A549 (cell line): Measurements from ENCODE around the gene CBLN1. TPM values are rescaled to one million over a fixed set of nuclear protein-coding genes. Genes with fewer than 3 reads are reported as not detected.

Experiments used
- ATAC-seq, 2 experiments: fragments of 200-7000 bp in 1 of 2; fragments of >200 bp in 1 of 2; cut with Nextera tagmentation in 1 of 2; cut with Tn5 transposase in 1 of 2; 3 replicates each; pipeline versions ENCODE4 v1.8.0 to v1.9.1; 2018 to 2020; ENCODE audit warnings: mild to moderate bottlenecking in 1 of 2, moderate library complexity in 1 of 2
- CTCF ChIA-PET: fragments of 300-600 bp; sonication (Branson Sonifier 250); formaldehyde crosslinking; extraction: SDS; loops from one replicate; lab custom pipeline; 2021; ENCODE audit warnings: antibody characterized with exemption, inconsistent platforms; lab: Yijun Ruan, JAX
- POLR2A ChIA-PET: fragments of 350-600 bp; formaldehyde crosslinking; extraction: SDS; loops from one replicate; lab custom pipeline; 2021; ENCODE audit warnings: antibody characterized with exemption, inconsistent platforms; lab: Yijun Ruan, JAX
- DNase-seq, 2 experiments: peaks; one replicate each; pipeline versions ENCODE4 v3.0.0 to v3.0.0-alpha.2; 2011 to 2016; ENCODE audit warnings: low read depth in 1 of 2, low spot score in 1 of 2
- FAIRE-seq: peaks from 2 replicates; lab custom pipeline; 2011; peaks lifted over from hg19 to GRCh38; lab: Jason Lieb, UNC
- H3K27ac ChIP-seq, 2 experiments: fragments of >200 bp; sonication (Bioruptor Twin); formaldehyde crosslinking; 3 replicates each; pipeline ENCODE4 v1.5.1; 2016 to 2017
- H3K4me1 ChIP-seq: fragments of >200 bp; sonication (Bioruptor Twin); formaldehyde crosslinking; 3 replicates; pipeline ENCODE4 v1.6.1; 2016
- H3K4me2 ChIP-seq: fragments of >200 bp; sonication (Bioruptor Twin); formaldehyde crosslinking; 3 replicates; pipeline ENCODE4 v1.6.1; 2016
- H3K4me3 ChIP-seq: fragments of >200 bp; sonication (Bioruptor Twin); formaldehyde crosslinking; 3 replicates; pipeline ENCODE4 v1.5.1; 2016
- H3K9me3 ChIP-seq: fragments of >200 bp; sonication (Bioruptor Twin); formaldehyde crosslinking; 3 replicates; pipeline ENCODE4 v1.6.1; 2016
- BHLHE40 ChIP-seq: IDR thresholded peaks from 2 replicates; pipeline ENCODE4 v1.6.1; 2012; ENCODE audit warnings: low read depth, low read length, inconsistent platforms
- EHF ChIP-seq: fragments of 250-450 bp; sonication (Bioruptor Pico); IDR thresholded peaks from 2 replicates; pipeline ENCODE4 v1.5.0; 2020; ENCODE audit warnings: mild to moderate bottlenecking
- EP300 ChIP-seq, 2 experiments: fragments of >200 bp; sonication (Bioruptor Twin); formaldehyde crosslinking; IDR thresholded peaks; 2 replicates in 1 of 2; 3 replicates in 1 of 2; pipeline ENCODE4 v1.6.1; 2016 to 2017
- ESRRA ChIP-seq: fragments of 150-350 bp; IDR thresholded peaks from 2 replicates; pipeline ENCODE4 v1.6.1; 2014; ENCODE audit warnings: mild to moderate bottlenecking, low read length, borderline replicate concordance
- FOSB ChIP-seq: fragments of 250-450 bp; sonication (Bioruptor Pico); IDR thresholded peaks from 2 replicates; pipeline ENCODE4 v1.5.0; 2020; ENCODE audit warnings: mild to moderate bottlenecking, moderate library complexity
- FOSL2 ChIP-seq, 2 experiments: fragments of 450-650 bp in 1 of 2; fragments of >200 bp in 1 of 2; sonication (Bioruptor Twin) in 1 of 2; formaldehyde crosslinking; IDR thresholded peaks; 2 replicates each; pipeline versions ENCODE4 v1.5.0 to v1.6.1; 2016 to 2020; ENCODE audit warnings: mild to moderate bottlenecking in 1 of 2, moderate library complexity in 1 of 2
- HDAC2 ChIP-seq: fragments of 200-600 bp; sonication (generic); IDR thresholded peaks from 2 replicates; pipeline ENCODE4 v1.6.1; 2016
- HEYL ChIP-seq: fragments of 250-450 bp; sonication (Bioruptor Pico); IDR thresholded peaks from 2 replicates; pipeline ENCODE4 v1.8.0; 2021; ENCODE audit warnings: mild to moderate bottlenecking, moderate library complexity
- HOXA7 ChIP-seq: fragments of 250-450 bp; sonication (Bioruptor Pico); IDR thresholded peaks from 2 replicates; pipeline ENCODE4 v1.5.0; 2020; ENCODE audit warnings: mild to moderate bottlenecking, moderate library complexity
- HOXB13 ChIP-seq: fragments of 250-450 bp; sonication (Bioruptor Pico); IDR thresholded peaks from 2 replicates; pipeline ENCODE4 v1.5.0; 2020; ENCODE audit warnings: low read depth, mild to moderate bottlenecking, moderate library complexity
- HOXB5 ChIP-seq: fragments of 250-450 bp; sonication (Bioruptor Pico); IDR thresholded peaks from 2 replicates; pipeline ENCODE4 v1.5.0; 2020; ENCODE audit warnings: mild to moderate bottlenecking, moderate library complexity
- JUNB ChIP-seq: fragments of >200 bp; sonication (Bioruptor Twin); formaldehyde crosslinking; IDR thresholded peaks from 2 replicates; pipeline ENCODE4 v1.6.1; 2016
- KDM1A ChIP-seq: fragments of 200-600 bp; sonication (generic); IDR thresholded peaks from 2 replicates; pipeline ENCODE4 v1.6.1; 2016; ENCODE audit warnings: low read depth, mild to moderate bottlenecking
- MAFK ChIP-seq: fragments of 450-650 bp; IDR thresholded peaks from 2 replicates; pipeline ENCODE4 v1.6.1; 2014; ENCODE audit not compliant: partially characterized antibody
- NPAS2 ChIP-seq: fragments of 250-450 bp; sonication (Bioruptor Pico); IDR thresholded peaks from 2 replicates; pipeline ENCODE4 v1.8.0; 2022; ENCODE audit warnings: mild to moderate bottlenecking, moderate library complexity, borderline replicate concordance
- NR3C1 ChIP-seq: fragments of >200 bp; sonication (Bioruptor Twin); formaldehyde crosslinking; IDR thresholded peaks from 3 replicates; pipeline ENCODE4 v1.6.1; 2017
- PHF8 ChIP-seq: fragments of 200-600 bp; sonication (generic); IDR thresholded peaks from 2 replicates; pipeline ENCODE4 v1.6.1; 2016; ENCODE audit warnings: low read depth, mild to moderate bottlenecking, antibody characterized with exemption, moderate library complexity, borderline replicate concordance
- POLR2A ChIP-seq: IDR thresholded peaks from 2 replicates; pipeline ENCODE4 v1.6.1; 2012; ENCODE audit warnings: mild to moderate bottlenecking, low read length
- RCOR1 ChIP-seq: fragments of 150-350 bp; IDR thresholded peaks from 2 replicates; pipeline ENCODE4 v1.6.1; 2014; ENCODE audit warnings: antibody characterized with exemption, low read length, low read depth
- RNF2 ChIP-seq: fragments of 200-600 bp; sonication (generic); IDR thresholded peaks from 2 replicates; pipeline ENCODE4 v1.6.1; 2016; ENCODE audit warnings: low read depth, mild to moderate bottlenecking, antibody characterized with exemption, moderate library complexity, borderline replicate concordance
- SMC3 ChIP-seq: fragments of >200 bp; sonication (Bioruptor Twin); formaldehyde crosslinking; IDR thresholded peaks from 3 replicates; pipeline ENCODE4 v1.6.1; 2018; ENCODE audit warnings: inconsistent platforms
- TFCP2L1 ChIP-seq: fragments of 250-450 bp; sonication (Bioruptor Pico); IDR thresholded peaks from 2 replicates; pipeline ENCODE4 v1.5.0; 2021; ENCODE audit warnings: mild to moderate bottlenecking
- ZC3H11A ChIP-seq: fragments of 450-650 bp; IDR thresholded peaks from 2 replicates; pipeline ENCODE4 v1.6.1; 2014; ENCODE audit warnings: antibody characterized with exemption, mild to moderate bottlenecking
- ZSCAN20 ChIP-seq: fragments of 250-450 bp; sonication (Bioruptor Pico); IDR thresholded peaks from 2 replicates; pipeline ENCODE4 v1.8.0; 2022; ENCODE audit warnings: mild to moderate bottlenecking, moderate library complexity
- WGBS: methylation state at CpG from one replicate; pipeline ENCODE4 v1.1.6; 2017; ENCODE audit errors: missing lambda C conversion rate; 5-methylcytosine and 5-hydroxymethylcytosine counted together
- polyA plus RNA-seq, 4 experiments: library from polyadenylated mRNA; depleted of rRNA in 3 of 4; stranded (reverse); fragments of >200 nt; fragmentation: RNase III in 1 of 4; extraction: RNeasy Plus Mini Kit Qiagen cat#74134 plus additional on column Dnase treatment in 1 of 4; gene quantifications; 2 replicates in 3 of 4; 3 replicates in 1 of 4; pipeline ENCODE4 v1.2.3, GENCODE V29; 2011 to 2017
- TF ChIP-seq, protein P1 (sequence below): fragments of 250-450 bp; sonication (Bioruptor Pico); IDR thresholded peaks from 2 replicates; pipeline ENCODE4 v1.5.0; 2020; ENCODE audit warnings: low read depth, mild to moderate bottlenecking, moderate library complexity
- TF ChIP-seq, protein P2 (sequence below): fragments of 250-450 bp; sonication (Bioruptor Pico); IDR thresholded peaks from 2 replicates; pipeline ENCODE4 v1.5.0; 2021; ENCODE audit warnings: mild to moderate bottlenecking, moderate library complexity, borderline replicate concordance
- TF ChIP-seq, protein P3 (sequence below): fragments of 450-650 bp; IDR thresholded peaks from 2 replicates; pipeline ENCODE4 v1.6.1; 2014; ENCODE audit warnings: antibody characterized with exemption
- TF ChIP-seq, protein P4 (sequence below): fragments of >200 bp; sonication (Bioruptor Twin); formaldehyde crosslinking; IDR thresholded peaks from 3 replicates; pipeline ENCODE4 v1.6.1; 2016
- TF ChIP-seq, protein P5 (sequence below): fragments of >200 bp; sonication (Bioruptor Twin); formaldehyde crosslinking; IDR thresholded peaks from 3 replicates; pipeline ENCODE4 v1.5.1; 2016
- TF ChIP-seq, protein P6 (sequence below): IDR thresholded peaks from 2 replicates; pipeline ENCODE4 v1.6.1; 2012; ENCODE audit warnings: low read depth, borderline replicate concordance

CBLN1 gene
- polyA plus RNA-seq, 2 of the 4 experiments (the other 2 are of a cell fraction): 0.04 TPM; not detected in 1

DNA sequence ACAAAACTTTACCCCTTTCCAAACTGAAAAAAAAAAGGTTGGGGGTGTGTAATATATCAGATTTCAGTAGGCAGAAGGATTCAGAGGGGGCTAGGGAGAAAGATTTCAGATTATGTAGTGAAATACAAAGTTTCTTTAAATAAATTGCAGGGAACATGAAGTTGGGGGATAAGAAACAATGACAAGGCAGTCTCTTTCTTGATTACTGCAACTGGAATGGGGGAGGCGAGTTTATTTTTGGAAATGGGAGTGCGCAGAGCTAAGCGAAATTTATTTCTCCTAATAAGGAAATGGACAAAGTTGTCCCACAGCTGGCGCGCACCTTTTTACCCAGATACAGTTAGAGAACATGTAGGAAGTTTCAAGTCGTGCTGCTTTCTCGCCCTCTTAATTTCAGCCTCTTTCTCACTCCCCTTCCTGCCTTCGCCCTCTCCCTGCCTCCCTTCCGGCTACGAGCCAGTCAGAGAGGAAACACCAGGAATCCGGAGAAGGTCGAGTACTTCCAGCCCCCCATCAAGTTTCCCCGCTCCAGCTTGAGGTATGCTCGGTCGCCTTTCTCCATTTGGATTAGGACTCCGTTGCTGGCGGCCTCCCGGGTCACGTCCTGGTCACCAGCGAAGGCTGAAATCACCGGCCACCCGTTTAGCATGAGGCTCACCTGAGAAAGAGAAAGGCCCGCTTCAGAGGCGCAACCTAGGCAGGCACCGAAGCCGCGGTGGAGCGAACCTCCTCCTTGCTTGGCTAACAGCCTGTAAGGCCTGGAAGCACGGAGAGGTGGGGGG lies 2.5 kb downstream of the CBLN1 start:
- no peak overlapping the region for H3K27ac ChIP-seq
- TF ChIP-seq NPAS2 (CRISPR knock-in tag) (no peak), HOXB13 (no peak), TFCP2L1 (CRISPR knock-in tag) (no peak), ZC3H11A (no peak), ESRRA (no peak), PHF8 (no peak), HDAC2 (no peak), KDM1A (no peak), FOSB (CRISPR knock-in tag) (no peak), RCOR1 (no peak), EHF (CRISPR knock-in tag) (no peak), HOXB5 (CRISPR knock-in tag) (no peak), BHLHE40 (no peak), HEYL (CRISPR knock-in tag) (no peak), ZSCAN20 (CRISPR knock-in tag) (no peak)
- TF ChIP-seq, protein P1, sequence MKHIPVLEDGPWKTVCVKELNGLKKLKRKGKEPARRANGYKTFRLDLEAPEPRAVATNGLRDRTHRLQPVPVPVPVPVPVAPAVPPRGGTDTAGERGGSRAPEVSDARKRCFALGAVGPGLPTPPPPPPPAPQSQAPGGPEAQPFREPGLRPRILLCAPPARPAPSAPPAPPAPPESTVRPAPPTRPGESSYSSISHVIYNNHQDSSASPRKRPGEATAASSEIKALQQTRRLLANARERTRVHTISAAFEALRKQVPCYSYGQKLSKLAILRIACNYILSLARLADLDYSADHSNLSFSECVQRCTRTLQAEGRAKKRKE: no peak
- TF ChIP-seq, protein P2, sequence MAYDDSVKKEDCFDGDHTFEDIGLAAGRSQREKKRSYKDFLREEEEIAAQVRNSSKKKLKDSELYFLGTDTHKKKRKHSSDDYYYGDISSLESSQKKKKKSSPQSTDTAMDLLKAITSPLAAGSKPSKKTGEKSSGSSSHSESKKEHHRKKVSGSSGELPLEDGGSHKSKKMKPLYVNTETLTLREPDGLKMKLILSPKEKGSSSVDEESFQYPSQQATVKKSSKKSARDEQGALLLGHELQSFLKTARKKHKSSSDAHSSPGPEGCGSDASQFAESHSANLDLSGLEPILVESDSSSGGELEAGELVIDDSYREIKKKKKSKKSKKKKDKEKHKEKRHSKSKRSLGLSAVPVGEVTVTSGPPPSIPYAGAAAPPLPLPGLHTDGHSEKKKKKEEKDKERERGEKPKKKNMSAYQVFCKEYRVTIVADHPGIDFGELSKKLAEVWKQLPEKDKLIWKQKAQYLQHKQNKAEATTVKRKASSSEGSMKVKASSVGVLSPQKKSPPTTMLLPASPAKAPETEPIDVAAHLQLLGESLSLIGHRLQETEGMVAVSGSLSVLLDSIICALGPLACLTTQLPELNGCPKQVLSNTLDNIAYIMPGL: no peak
- TF ChIP-seq, protein P3, sequence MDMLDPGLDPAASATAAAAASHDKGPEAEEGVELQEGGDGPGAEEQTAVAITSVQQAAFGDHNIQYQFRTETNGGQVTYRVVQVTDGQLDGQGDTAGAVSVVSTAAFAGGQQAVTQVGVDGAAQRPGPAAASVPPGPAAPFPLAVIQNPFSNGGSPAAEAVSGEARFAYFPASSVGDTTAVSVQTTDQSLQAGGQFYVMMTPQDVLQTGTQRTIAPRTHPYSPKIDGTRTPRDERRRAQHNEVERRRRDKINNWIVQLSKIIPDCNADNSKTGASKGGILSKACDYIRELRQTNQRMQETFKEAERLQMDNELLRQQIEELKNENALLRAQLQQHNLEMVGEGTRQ: no peak
- TF ChIP-seq, protein P4, sequence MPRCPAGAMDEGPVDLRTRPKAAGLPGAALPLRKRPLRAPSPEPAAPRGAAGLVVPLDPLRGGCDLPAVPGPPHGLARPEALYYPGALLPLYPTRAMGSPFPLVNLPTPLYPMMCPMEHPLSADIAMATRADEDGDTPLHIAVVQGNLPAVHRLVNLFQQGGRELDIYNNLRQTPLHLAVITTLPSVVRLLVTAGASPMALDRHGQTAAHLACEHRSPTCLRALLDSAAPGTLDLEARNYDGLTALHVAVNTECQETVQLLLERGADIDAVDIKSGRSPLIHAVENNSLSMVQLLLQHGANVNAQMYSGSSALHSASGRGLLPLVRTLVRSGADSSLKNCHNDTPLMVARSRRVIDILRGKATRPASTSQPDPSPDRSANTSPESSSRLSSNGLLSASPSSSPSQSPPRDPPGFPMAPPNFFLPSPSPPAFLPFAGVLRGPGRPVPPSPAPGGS: no peak
- TF ChIP-seq, protein P5, sequence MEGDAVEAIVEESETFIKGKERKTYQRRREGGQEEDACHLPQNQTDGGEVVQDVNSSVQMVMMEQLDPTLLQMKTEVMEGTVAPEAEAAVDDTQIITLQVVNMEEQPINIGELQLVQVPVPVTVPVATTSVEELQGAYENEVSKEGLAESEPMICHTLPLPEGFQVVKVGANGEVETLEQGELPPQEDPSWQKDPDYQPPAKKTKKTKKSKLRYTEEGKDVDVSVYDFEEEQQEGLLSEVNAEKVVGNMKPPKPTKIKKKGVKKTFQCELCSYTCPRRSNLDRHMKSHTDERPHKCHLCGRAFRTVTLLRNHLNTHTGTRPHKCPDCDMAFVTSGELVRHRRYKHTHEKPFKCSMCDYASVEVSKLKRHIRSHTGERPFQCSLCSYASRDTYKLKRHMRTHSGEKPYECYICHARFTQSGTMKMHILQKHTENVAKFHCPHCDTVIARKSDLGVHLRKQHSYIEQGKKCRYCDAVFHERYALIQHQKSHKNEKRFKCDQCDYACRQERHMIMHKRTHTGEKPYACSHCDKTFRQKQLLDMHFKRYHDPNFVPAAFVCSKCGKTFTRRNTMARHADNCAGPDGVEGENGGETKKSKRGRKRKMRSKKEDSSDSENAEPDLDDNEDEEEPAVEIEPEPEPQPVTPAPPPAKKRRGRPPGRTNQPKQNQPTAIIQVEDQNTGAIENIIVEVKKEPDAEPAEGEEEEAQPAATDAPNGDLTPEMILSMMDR: no peak
- ChIA-PET CTCF (no interaction called here), POLR2A (no interaction called here)
- no peaks in the 10 kb centered on the region for H3K9me3 ChIP-seq
- H3K4me3 ChIP-seq: no peak overlapping the region
- no peak for ATAC-seq
- WGBS: 30% methylated on average over 22 of the region's 29 CpGs
- H3K4me2 ChIP-seq: no peak overlapping the region
- 0 out of 3 replicates have a peak, but pooled peaks cover 3% of the 10 kb centered on the region for H3K4me1 ChIP-seq
- no peak for DNase-seq
- no peak for FAIRE-seq

DNA sequence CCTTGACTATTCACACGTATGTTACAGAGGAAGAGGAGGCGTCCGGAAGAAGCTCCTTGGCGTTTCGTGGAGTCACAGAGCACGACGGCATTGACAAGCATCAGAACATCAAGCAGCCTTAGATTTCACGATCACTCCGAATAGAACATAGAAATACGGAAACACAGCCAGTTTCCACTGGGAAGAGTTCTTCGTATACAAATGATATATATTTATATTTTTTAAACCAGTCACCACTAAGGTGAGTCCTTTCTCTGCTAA lies 3.1 kb downstream of the CBLN1 start:
- Histone ChIP-seq H3K4me2 (no peak overlapping the region), H3K9me3 (no peaks in the 10 kb centered on the region), H3K27ac (no peak overlapping the region), H3K4me3 (no peak overlapping the region), H3K4me1 (0 out of 3 replicates have a peak, but pooled peaks cover 3% of the 10 kb centered on the region)
- ChIA-PET POLR2A (no interaction called here), CTCF (no interaction called here)
- ATAC-seq: no peak
- DNase-seq: no peak
- FAIRE-seq: no peak
- WGBS: 62% methylated on average over 11 of the region's 11 CpGs
- no peak for TF ChIP-seq ZC3H11A
- no peak for TF ChIP-seq ZSCAN20 (CRISPR knock-in tag)
- TF ChIP-seq HOXA7: no peak
- TF ChIP-seq NR3C1: no peak
- TF ChIP-seq JUNB: no peak
- TF ChIP-seq MAFK: no peak
- no peak for TF ChIP-seq EP300 (IDR thresholded peaks at IDR 0.05)
- no peak for TF ChIP-seq NPAS2 (CRISPR knock-in tag)
- no peak for TF ChIP-seq RNF2
- TF ChIP-seq, protein P6, sequence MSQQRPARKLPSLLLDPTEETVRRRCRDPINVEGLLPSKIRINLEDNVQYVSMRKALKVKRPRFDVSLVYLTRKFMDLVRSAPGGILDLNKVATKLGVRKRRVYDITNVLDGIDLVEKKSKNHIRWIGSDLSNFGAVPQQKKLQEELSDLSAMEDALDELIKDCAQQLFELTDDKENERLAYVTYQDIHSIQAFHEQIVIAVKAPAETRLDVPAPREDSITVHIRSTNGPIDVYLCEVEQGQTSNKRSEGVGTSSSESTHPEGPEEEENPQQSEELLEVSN: no peak
- no peak for TF ChIP-seq POLR2A
- TF ChIP-seq, protein P1: no peak
- no peak for TF ChIP-seq SMC3
- no peak for TF ChIP-seq FOSL2 (IDR thresholded peaks at IDR 0.05)
- no peak for TF ChIP-seq FOSL2 (CRISPR knock-in tag; IDR thresholded peaks at IDR 0.05)
